ENCODE results near the gene B3GNT3.

DNA sequence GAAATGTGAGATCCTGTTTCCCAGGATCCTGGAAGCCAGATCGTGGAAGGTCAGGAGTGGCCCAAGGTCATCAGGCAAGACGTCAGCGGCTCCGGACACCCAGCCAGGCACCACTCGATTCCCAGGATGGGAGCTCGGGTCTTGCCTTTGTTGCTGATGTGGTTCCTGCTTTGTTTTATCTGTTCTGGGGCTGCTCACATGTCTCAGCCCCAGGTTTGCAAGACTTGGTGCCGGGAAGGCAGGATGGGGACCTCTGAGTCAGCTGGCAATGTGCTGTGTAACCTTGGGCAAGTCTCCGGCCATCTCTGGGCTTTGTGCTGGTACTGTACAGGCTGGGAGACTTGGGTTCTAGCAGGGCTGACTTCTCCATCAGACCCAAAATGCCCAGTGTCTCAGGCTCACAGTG, 45.0 kb upstream of the B3GNT3 start:
- TF ChIP-seq EZH2 (IDR thresholded peaks at IDR 0.05; ENCODE audit: borderline replicate concordance, low read depth, low read length, severe bottlenecking): no peak
- TF ChIP-seq, protein P1, sequence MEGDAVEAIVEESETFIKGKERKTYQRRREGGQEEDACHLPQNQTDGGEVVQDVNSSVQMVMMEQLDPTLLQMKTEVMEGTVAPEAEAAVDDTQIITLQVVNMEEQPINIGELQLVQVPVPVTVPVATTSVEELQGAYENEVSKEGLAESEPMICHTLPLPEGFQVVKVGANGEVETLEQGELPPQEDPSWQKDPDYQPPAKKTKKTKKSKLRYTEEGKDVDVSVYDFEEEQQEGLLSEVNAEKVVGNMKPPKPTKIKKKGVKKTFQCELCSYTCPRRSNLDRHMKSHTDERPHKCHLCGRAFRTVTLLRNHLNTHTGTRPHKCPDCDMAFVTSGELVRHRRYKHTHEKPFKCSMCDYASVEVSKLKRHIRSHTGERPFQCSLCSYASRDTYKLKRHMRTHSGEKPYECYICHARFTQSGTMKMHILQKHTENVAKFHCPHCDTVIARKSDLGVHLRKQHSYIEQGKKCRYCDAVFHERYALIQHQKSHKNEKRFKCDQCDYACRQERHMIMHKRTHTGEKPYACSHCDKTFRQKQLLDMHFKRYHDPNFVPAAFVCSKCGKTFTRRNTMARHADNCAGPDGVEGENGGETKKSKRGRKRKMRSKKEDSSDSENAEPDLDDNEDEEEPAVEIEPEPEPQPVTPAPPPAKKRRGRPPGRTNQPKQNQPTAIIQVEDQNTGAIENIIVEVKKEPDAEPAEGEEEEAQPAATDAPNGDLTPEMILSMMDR (IDR thresholded peaks at IDR 0.05; ENCODE audit: borderline replicate concordance, extremely low read depth, low read length, poor library complexity, severe bottlenecking): no peak
